ENCODE results near the gene RSPO4. TPM values are rescaled to one million over a fixed set of nuclear protein-coding genes. Genes with fewer than 3 reads are reported as not detected.

Gene RSPO4
- total RNA-seq, 1 donor from 2014 or later = 0.11 TPM

- no peak for TF ChIP-seq CTCF (IDR thresholded peaks at IDR 0.05)
- DNase-seq (no peak), ATAC-seq (ENCODE audit: low read depth) (no peak)
- Mint-ChIP-seq H3K4me3 (no peak overlapping the region), H3K36me3 (ENCODE audit: low read depth) (no peaks in the 10 kb centered on the region), H3K9me3 (no peaks in the 10 kb centered on the region), H3K27ac (no peak overlapping the region), H3K4me1 (no peaks in the 10 kb centered on the region), H3K27me3 (peaks cover 10% of the 10 kb centered on the region)
- CTCF ChIA-PET = no interaction called here
- POLR2A ChIA-PET = no interaction called here
- intact Hi-C loops (cut with micrococcal nuclease) = no loop called here
Measured at GRCh38 chr20:944148-944547, 58.0 kb downstream of the RSPO4 start.

- DNase-seq (no peak), ATAC-seq (ENCODE audit: low read depth) (no peak)
- Mint-ChIP-seq H3K27ac (no peak overlapping the region), H3K36me3 (ENCODE audit: low read depth) (no peaks in the 10 kb centered on the region), H3K4me3 (no peak overlapping the region), H3K4me1 (no peaks in the 10 kb centered on the region), H3K9me3 (no peaks in the 10 kb centered on the region), H3K27me3 (peaks cover 15% of the 10 kb centered on the region)
- POLR2A ChIA-PET = no interaction called here
- intact Hi-C loops (cut with micrococcal nuclease) = no loop called here
- CTCF ChIA-PET = no interaction called here
- no peak for TF ChIP-seq CTCF (IDR thresholded peaks at IDR 0.05)
Measured at GRCh38 chr20:942611-943010, 59.5 kb downstream of the RSPO4 start.

DNA sequence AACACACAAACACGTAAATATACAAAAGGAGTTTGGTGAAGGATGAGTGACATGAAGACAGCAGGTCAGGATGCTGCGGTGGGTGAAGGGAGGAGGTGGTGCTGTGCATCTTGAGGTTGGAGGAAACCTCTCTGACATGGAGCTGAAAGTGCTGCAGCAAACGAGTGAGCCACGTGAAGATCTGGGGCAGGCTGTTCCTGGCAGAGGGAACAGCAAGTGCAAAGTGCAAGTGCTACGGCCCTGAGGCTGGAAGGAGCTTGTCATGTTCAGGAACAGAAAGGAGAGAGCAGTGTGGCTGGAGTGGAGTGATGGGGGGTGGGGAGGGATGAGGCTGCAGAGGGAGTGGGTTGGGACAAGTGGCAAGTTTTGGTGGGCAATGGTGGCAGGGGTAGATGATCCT is 61.2 kb downstream of the RSPO4 start:
- Mint-ChIP-seq H3K4me1 (no peaks in the 10 kb centered on the region), H3K27me3 (peaks cover 12% of the 10 kb centered on the region), H3K36me3 (ENCODE audit: low read depth) (no peaks in the 10 kb centered on the region), H3K4me3 (no peak overlapping the region), H3K9me3 (no peaks in the 10 kb centered on the region), H3K27ac (no peak overlapping the region)
- DNase-seq (no peak), ATAC-seq (ENCODE audit: low read depth) (no peak)
- ChIA-PET CTCF (no interaction called here), POLR2A (no interaction called here)
- no peak for TF ChIP-seq CTCF (IDR thresholded peaks at IDR 0.05)
- intact Hi-C loops (cut with micrococcal nuclease) = no loop called here

GRCh38 chr20:939606-940005 is 62.5 kb downstream of the RSPO4 start:
- no peak for TF ChIP-seq CTCF (IDR thresholded peaks at IDR 0.05)
- ChIA-PET POLR2A (no interaction called here), CTCF (no interaction called here)

GRCh38 chr20:934186-934840 is 67.8 kb downstream of the RSPO4 start:
- no peak for TF ChIP-seq CTCF (IDR thresholded peaks at IDR 0.05)

More at GRCh38 chr20:939606-940005, 62.5 kb downstream of the RSPO4 start:
- no peaks in the 10 kb centered on the region for H3K9me3 Mint-ChIP-seq
- intact Hi-C loops (cut with micrococcal nuclease) = no loop called here
- no peaks in the 10 kb centered on the region for H3K4me1 Mint-ChIP-seq
- no peak overlapping the region for H3K4me3 Mint-ChIP-seq
- DNase-seq (no peak), ATAC-seq (ENCODE audit: low read depth) (no peak)
- no peaks in the 10 kb centered on the region for H3K36me3 Mint-ChIP-seq (ENCODE audit: low read depth)
- H3K27me3 Mint-ChIP-seq = peaks cover 12% of the 10 kb centered on the region
- H3K27ac Mint-ChIP-seq = no peak overlapping the region

More at GRCh38 chr20:934186-934840, 67.8 kb downstream of the RSPO4 start:
- ATAC-seq (ENCODE audit: low read depth) (no peak), DNase-seq (no peak)
- Mint-ChIP-seq H3K36me3 (ENCODE audit: low read depth) (no peaks in the 10 kb centered on the region), H3K27me3 (peaks cover 7% of the 10 kb centered on the region), H3K4me3 (no peak overlapping the region), H3K4me1 (no peaks in the 10 kb centered on the region), H3K9me3 (peaks cover 11% of the 10 kb centered on the region), H3K27ac (no peak overlapping the region)
- ChIA-PET CTCF (no interaction called here), POLR2A (no interaction called here)
- intact Hi-C loops (cut with micrococcal nuclease) = no loop called here

Measured in activated B cell treated with CpG ODN at 0.5 μM for 24 hours (primary cell).